BE2C (cell line): ENCODE measurements around the gene ITGA1.

ENCODE experiments used
- DNase-seq: peaks from one replicate; pipeline ENCODE4 v3.0.0-alpha.2; 2020
- H3K27me3 ChIP-seq: fragments of 250-450 bp; sonication (Bioruptor Pico); 2 replicates; pipeline ENCODE4 v1.5.1; 2020; ENCODE audit warnings: mild to moderate bottlenecking
- H3K36me3 ChIP-seq: fragments of 250-450 bp; sonication (Bioruptor Pico); 2 replicates; pipeline ENCODE4 v1.5.1; 2020; ENCODE audit warnings: mild to moderate bottlenecking
- H3K4me1 ChIP-seq: fragments of 250-450 bp; sonication (Bioruptor Pico); 2 replicates; pipeline ENCODE4 v1.5.1; 2020
- H3K4me3 ChIP-seq: 2 replicates; pipeline ENCODE4 v1.5.1; 2011; ENCODE audit warnings: low read depth, low read length
- H3K9me3 ChIP-seq: fragments of 250-450 bp; sonication (Bioruptor Pico); 2 replicates; pipeline ENCODE4 v1.5.1; 2020
- TF ChIP-seq, protein P1 (sequence below): IDR thresholded peaks from 2 replicates; pipeline ENCODE4 v1.5.1; 2012; ENCODE audit warnings: mild to moderate bottlenecking, low read depth, low read length

ITGA1 gene

DNA sequence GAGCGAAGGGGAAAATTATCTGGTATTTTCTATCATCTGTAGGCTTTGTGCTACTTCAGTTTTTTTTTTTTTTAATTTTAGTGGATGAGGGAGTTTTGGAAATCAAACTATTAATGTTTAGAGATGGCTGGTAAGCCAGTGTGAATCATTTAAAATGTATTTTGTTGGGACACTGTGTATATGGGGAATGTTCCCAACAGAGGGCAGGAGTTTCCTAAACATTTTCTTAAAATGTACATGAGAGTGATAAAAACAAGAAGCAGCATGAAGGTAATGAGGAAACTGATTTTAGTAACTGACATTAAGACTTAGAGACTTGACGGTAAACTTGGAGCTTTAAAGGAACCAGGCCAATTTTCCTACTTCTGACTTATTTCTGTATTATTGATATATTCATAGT is 133.2 kb downstream of the ITGA1 start:
- no peak for DNase-seq
- Histone ChIP-seq H3K9me3 (no peaks in the 10 kb centered on the region), H3K36me3 (peaks cover 3% of the 10 kb centered on the region), H3K27me3 (no peaks in the 10 kb centered on the region), H3K4me3 (no peak overlapping the region), H3K4me1 (no peaks in the 10 kb centered on the region)
- TF ChIP-seq, protein P1, sequence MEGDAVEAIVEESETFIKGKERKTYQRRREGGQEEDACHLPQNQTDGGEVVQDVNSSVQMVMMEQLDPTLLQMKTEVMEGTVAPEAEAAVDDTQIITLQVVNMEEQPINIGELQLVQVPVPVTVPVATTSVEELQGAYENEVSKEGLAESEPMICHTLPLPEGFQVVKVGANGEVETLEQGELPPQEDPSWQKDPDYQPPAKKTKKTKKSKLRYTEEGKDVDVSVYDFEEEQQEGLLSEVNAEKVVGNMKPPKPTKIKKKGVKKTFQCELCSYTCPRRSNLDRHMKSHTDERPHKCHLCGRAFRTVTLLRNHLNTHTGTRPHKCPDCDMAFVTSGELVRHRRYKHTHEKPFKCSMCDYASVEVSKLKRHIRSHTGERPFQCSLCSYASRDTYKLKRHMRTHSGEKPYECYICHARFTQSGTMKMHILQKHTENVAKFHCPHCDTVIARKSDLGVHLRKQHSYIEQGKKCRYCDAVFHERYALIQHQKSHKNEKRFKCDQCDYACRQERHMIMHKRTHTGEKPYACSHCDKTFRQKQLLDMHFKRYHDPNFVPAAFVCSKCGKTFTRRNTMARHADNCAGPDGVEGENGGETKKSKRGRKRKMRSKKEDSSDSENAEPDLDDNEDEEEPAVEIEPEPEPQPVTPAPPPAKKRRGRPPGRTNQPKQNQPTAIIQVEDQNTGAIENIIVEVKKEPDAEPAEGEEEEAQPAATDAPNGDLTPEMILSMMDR: no peak

DNA sequence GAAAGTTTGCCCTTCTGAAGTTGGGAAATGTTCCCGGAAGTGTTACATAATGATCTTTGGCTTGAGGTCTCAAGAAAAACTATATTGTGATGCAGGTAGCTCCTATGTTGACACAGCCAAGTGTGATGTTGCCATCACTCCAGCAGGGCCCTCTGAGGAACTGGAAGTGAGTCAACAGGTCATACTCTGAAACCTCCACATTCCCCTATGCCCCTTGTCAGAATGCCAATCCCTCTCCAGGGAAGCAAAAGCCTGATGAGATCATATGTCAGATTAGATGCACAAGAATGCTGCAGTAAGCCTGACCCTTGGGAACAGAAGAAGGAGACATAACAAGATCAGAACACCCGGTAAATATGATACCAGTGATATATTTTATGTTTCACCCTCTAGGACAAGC is 134.7 kb downstream of the ITGA1 start:
- Histone ChIP-seq H3K4me3 (no peak overlapping the region), H3K36me3 (peaks cover 3% of the 10 kb centered on the region), H3K9me3 (no peaks in the 10 kb centered on the region), H3K27me3 (no peaks in the 10 kb centered on the region), H3K4me1 (no peaks in the 10 kb centered on the region)
- TF ChIP-seq, protein P1: no peak
- no peak for DNase-seq

DNA sequence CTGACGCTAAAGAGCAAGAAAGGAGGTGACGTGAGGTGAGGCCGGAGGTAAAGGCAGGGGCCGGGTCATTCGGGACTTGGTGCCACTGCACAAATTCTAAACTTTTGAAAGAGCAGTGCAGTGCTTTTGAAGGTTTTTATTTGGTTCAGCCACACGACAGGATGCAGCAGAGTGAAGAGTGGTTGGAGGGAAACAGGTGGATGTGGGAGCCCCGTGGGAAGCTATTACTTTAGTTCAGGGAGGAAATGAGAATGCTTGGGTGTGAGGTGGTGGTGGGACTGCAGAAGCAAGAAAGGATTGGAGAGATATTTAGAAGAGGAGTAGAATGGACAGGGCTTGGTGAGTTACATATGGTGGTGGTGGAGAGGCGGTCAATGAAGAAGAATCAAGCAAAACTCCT is 136.7 kb downstream of the ITGA1 start:
- TF ChIP-seq, protein P1: no peak
- DNase-seq: no peak
- H3K9me3 ChIP-seq: no peaks in the 10 kb centered on the region
- peaks cover 5% of the 10 kb centered on the region for H3K36me3 ChIP-seq
- no peaks in the 10 kb centered on the region for H3K4me1 ChIP-seq
- H3K27me3 ChIP-seq: no peaks in the 10 kb centered on the region
- no peak overlapping the region for H3K4me3 ChIP-seq

DNA sequence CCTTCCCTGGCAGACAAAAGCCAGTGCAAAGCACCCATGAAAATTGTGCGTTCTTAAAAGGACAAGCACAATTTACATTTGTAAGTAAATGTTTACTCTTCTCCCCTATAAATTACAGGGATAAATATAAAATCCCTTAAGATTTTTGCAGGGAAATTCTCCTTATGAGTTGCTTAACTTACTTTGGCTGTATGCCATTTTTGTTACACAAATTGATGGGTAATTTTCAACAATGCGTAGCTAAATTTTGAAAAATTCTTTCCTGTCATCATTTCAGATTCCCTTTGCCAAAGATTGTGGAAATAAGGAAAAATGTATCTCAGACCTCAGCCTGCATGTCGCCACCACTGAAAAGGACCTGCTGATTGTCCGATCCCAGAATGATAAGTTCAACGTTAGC is 137.3 kb downstream of the ITGA1 start:
- Histone ChIP-seq H3K27me3 (no peaks in the 10 kb centered on the region), H3K4me3 (no peak overlapping the region), H3K4me1 (no peaks in the 10 kb centered on the region), H3K9me3 (no peaks in the 10 kb centered on the region), H3K36me3 (peaks cover 5% of the 10 kb centered on the region)
- no peak for DNase-seq
- TF ChIP-seq, protein P1: no peak

DNA sequence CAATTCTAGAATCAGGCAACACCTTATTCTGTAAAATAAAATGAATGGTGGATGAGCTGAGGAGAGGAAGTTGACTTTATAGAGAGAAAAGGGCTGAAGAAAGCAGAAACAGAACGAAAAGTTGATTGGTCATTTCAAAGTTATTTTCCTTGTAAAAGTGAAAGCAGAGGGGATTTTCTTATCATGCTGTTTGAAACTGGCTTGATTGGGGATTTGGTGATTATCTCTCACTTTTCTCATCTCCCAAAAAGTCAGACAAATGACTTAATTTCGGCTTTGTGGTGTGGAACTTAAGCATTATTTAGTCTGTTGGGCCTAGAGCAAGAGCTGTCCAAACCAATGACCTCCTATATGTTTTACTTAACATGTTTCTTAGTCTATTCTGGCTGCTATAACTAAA is 141.0 kb downstream of the ITGA1 start:
- Histone ChIP-seq H3K4me1 (no peaks in the 10 kb centered on the region), H3K27me3 (no peaks in the 10 kb centered on the region), H3K9me3 (no peaks in the 10 kb centered on the region), H3K4me3 (no peak overlapping the region), H3K36me3 (peaks cover 3% of the 10 kb centered on the region; the same call in 1 of the 2 replicates)
- TF ChIP-seq, protein P1: no peak
- DNase-seq: no peak

DNA sequence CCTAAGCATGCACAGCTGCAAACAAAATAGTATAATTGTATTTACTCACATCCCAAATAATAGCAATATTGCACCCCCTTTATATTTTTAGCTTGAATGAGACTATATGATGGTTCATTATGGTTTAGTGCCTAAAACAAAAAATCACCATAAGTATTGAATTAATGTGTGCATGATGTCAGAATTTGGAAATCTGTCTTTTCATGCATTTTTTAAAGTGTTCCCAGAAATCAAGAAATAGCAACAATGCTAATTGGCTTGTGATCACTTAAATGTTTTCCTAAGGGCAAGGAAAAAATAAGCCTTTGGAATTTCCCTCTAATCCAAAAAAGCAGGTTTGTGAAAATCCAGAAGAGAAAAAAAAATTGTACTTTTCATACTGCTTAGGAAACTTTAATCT is 150.5 kb downstream of the ITGA1 start:
- H3K9me3 ChIP-seq: no peaks in the 10 kb centered on the region
- no peaks in the 10 kb centered on the region for H3K36me3 ChIP-seq
- H3K27me3 ChIP-seq: no peaks in the 10 kb centered on the region
- DNase-seq: no peak
- no peak overlapping the region for H3K4me3 ChIP-seq
- TF ChIP-seq, protein P1: no peak
- H3K4me1 ChIP-seq: no peaks in the 10 kb centered on the region
